ENCODE results near the gene ANO1.

Gene ANO1

GRCh38 chr11:70050243-70050642, 27.9 kb upstream of the ANO1 start:
- DNase-seq (ENCODE audit: low read depth), result no peak

GRCh38 chr11:70054004-70054403, 24.1 kb upstream of the ANO1 start:
- DNase-seq (ENCODE audit: low read depth), result no peak

DNA sequence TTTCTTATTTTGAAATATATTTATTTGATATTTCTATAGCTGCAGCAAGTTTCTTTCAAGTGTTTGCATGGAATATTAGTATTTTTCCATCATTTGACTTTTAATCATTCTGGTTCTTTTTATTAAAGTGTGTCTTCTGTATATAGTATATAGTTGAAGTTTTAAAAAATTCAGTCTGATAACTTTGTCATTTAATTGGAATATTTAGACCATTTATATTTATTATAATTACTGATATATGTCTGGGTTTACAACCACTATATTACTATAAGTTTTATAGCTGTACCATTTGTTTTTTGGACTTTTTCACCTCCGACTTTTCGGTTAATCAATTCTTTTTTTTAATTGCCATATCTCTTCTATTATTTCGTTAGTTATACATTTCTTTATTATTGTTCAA, 22.7 kb upstream of the ANO1 start:
- no peak for DNase-seq (ENCODE audit: low read depth)

GRCh38 chr11:70057080-70057479, 21.0 kb upstream of the ANO1 start:
- no peak for DNase-seq (ENCODE audit: low read depth)

GRCh38 chr11:70059971-70060370, 18.1 kb upstream of the ANO1 start:
- no peak for DNase-seq (ENCODE audit: low read depth)

- no peak for DNase-seq (ENCODE audit: low read depth)
Measured at GRCh38 chr11:70060611-70061293, 17.4 kb upstream of the ANO1 start.

DNA sequence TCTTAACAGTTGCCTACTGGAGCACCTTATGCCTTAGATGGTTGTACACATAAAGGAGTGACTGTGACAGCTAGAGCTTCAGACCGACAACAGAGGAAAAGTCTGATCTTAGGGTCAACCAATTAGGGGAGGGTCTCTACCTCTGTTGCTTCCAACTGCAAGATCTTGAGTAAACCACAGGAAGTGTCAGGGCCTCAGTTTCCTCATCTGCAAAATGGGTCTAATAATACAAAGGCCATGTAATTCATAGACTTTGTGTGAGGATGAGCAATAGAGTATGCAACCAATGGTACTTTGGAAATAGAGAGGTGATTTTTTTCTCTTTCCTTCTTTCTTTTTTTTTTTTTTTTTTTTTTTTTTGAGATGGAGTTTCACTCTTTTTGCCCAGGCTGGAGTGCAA, 16.4 kb upstream of the ANO1 start:
- no peak for DNase-seq (ENCODE audit: low read depth)

- no peak for DNase-seq (ENCODE audit: low read depth)
Measured at GRCh38 chr11:70063121-70063520, 15.0 kb upstream of the ANO1 start.

DNA sequence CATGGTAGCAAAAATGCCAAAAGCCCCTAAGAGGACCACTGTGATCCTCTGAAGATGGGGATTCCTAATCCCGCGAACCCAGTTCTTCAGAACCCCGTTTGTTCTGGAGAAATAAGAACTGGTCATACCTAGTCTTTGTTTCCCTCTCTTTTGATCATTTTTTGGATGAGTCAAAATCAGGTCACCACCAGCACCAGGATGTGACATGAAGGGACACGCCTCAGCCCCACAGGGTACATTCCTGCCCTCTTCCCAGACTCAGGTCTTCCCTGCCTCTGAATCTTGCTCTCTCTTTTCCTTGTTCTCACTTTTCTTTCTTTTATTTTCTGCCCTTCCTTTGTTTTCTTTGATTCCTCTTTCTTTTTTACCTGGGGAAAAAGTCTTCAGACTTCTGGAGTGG, 14.6 kb upstream of the ANO1 start:
- no peak for DNase-seq (ENCODE audit: low read depth)

GRCh38 chr11:70064008-70064725, 13.9 kb upstream of the ANO1 start:
- no peak for DNase-seq (ENCODE audit: low read depth)

GRCh38 chr11:70064726-70065317, 13.3 kb upstream of the ANO1 start:
- DNase-seq (ENCODE audit: low read depth), result no peak

GRCh38 chr11:70065318-70066135, 12.6 kb upstream of the ANO1 start:
- no peak for DNase-seq (ENCODE audit: low read depth)

GRCh38 chr11:70066136-70066520, 12.0 kb upstream of the ANO1 start:
- no peak for DNase-seq (ENCODE audit: low read depth)

DNA sequence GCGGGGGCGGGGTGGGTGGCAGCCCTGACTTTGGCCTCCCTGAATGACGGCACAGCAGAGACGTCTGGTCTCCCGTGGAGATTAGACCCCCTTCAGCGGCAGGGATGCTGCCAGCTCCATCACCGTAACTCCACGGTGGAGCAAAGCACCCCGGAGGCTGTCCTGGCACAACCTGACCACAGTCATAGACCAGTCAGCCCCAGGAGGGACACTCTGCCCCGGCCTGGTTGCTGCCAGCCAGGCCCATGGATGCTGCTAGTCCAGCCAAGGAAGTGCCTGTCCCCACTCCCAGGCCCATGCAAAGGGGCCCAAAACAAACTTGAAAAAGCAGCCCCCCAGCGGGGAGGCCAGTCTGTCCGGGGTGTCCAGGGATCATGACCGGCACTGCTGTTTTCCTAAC, 11.5 kb upstream of the ANO1 start:
- no peak for DNase-seq (ENCODE audit: low read depth)

DNA sequence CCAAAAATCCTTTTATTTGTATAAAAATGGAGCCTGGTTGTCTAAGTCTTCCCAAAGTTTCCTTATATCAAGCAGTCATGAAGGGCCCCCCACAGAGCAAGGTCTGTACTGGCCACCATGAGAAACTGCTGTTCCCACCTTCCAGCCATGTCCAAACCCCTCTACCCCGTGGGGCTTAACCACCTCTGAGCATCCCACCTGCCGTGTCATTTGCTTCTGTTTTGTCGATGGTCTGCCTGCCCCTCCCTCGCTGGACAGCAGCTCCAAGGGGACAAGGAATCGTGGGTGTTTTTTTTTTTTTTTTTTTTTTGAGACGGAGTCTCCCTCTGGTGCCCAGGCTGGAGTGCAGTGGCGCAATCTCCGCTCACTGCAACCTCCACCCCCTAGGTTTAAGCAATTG, 11.1 kb upstream of the ANO1 start:
- DNase-seq (ENCODE audit: low read depth), result no peak

GRCh38 chr11:70067591-70068341, 10.4 kb upstream of the ANO1 start:
- no peak for DNase-seq (ENCODE audit: low read depth)

DNA sequence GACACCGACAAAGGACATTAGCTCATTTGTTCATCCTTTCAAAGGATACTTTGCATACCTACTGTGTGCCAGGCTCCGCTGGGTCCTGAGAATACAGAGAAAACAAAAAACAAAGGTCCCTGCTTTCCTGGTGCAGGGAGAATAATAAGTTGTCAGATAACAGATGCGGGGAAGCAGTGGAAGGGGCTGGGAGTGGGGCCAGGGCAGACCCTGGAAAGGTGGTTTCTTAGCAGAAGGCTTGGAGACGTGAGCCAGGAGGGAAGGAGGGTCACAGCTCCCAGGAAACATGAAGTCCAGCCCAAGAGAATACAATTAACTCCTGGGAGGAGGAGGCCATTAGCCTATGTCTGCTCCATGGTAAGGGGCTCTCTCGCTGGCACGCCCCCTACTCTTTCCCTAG, 9.8 kb upstream of the ANO1 start:
- DNase-seq (ENCODE audit: low read depth), result no peak

DNA sequence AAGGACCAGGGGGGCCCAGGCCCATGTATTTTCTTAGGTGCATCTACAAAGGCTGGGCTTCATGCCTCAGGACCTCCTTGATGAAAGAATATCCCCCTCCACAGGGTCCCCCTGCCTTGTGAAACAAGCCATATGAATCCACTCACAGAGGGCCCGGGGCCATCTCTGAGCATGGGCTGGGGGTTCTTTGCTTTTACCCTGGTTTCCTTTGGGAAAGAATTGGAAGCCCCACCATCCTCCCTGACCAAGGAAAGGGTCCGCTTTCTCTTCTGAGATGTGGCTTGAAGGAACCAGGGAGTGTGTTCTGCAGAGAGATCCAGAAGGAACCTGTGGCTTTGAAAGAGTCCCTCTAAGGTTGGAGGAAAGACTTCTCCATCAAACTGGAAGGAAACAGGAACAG, 9.2 kb upstream of the ANO1 start:
- DNase-seq (ENCODE audit: low read depth), result no peak

GRCh38 chr11:70070706-70071105, 7.4 kb upstream of the ANO1 start:
- DNase-seq (ENCODE audit: low read depth), result no peak

DNA sequence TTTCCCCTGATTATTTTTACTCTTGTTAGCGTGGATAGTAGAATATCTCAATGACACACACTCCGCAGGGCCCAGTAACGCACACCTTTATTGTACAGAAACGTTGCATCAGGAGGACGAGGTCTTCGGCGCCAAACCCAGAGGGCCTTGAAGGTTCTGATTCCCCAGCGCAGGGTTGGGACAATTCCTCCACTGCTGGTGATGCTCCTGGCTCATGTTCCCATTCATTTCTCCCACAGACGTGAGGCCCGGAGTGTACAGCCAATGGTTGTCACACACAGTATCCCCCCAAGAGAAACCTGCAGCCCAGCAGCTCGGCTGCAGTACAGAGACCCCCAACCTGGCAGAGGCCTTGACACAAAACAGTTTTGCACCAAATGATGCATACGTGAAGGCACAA, 6.1 kb upstream of the ANO1 start:
- no peak for DNase-seq (ENCODE audit: low read depth)

DNA sequence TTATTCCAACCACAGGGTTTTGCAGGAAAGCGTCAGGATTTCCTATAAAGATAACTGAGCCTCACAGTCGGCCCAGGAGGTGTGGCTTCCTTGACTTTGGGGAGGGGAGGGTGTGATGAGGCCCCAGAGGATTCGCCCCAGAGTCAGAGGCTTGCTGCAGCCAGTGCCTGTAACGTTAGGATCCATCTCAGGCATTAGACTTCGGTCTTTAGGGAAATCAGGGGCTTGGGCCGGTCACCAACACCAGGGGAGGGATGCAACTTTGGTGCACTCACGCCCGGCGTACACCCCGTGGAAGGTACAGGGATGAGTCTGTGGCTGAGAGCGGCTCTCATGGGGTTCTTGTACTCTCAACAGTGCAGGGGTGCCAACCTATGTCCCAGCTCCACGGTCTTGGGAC, 5.7 kb upstream of the ANO1 start:
- no peak for DNase-seq (ENCODE audit: low read depth)

Data from activated T-cell treated with anti-CD3 and anti-CD28 coated beads for 1 hour (primary cell).